ENCODE results near the gene URB1.

Gene URB1

DNA sequence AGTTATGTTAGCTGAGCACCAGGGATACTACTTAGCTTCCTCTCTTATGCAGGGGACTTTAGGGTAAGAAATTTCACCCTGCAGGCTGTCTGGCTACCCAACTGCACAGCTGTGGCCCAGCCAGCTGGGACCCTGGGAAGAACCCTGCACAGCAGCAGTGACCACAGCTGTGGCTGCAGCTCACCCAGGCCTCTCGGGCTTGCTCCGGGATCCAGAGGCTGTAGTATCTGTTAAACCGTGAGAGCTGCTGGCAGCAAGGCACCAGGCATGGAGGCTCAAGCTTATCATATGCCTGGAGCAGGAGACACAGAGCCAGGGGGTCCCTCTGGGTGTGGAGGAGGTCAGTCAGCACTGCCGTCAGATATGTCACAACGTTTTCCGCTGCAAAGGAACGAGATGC is 40.3 kb downstream of the URB1 start:
- Histone ChIP-seq H3K36me3 (ENCODE audit: low read length) (peaks cover 5% of the 10 kb centered on the region; the same call in 1 of the 2 replicates), H3K9ac (ENCODE audit: low read length) (no peak overlapping the region), H2AFZ (ENCODE audit: low read depth, low read length, severe bottlenecking) (no peak overlapping the region), H3K9me3 (ENCODE audit: insufficient read depth, low read length) (no peaks in the 10 kb centered on the region), H3K9me2 (replicated peaks; ENCODE audit: insufficient read depth, low read length) (no peaks in the 10 kb centered on the region), H3K27ac (ENCODE audit: low read depth, low read length) (no peak overlapping the region), H4K20me1 (ENCODE audit: low read depth, low read length) (no peaks in the 10 kb centered on the region), H3F3A (ENCODE audit: insufficient read depth) (no peaks in the 10 kb centered on the region), H3K4me3 (ENCODE audit: insufficient read depth, low read length, poor library complexity, severe bottlenecking) (no peak overlapping the region), H3K27me3 (ENCODE audit: low read length) (no peaks in the 10 kb centered on the region), H3K4me2 (ENCODE audit: low read depth, low read length, poor library complexity, severe bottlenecking) (no peak overlapping the region), H3K79me2 (ENCODE audit: insufficient read depth, low read length) (no peaks in the 10 kb centered on the region)
- TF ChIP-seq, protein P1, sequence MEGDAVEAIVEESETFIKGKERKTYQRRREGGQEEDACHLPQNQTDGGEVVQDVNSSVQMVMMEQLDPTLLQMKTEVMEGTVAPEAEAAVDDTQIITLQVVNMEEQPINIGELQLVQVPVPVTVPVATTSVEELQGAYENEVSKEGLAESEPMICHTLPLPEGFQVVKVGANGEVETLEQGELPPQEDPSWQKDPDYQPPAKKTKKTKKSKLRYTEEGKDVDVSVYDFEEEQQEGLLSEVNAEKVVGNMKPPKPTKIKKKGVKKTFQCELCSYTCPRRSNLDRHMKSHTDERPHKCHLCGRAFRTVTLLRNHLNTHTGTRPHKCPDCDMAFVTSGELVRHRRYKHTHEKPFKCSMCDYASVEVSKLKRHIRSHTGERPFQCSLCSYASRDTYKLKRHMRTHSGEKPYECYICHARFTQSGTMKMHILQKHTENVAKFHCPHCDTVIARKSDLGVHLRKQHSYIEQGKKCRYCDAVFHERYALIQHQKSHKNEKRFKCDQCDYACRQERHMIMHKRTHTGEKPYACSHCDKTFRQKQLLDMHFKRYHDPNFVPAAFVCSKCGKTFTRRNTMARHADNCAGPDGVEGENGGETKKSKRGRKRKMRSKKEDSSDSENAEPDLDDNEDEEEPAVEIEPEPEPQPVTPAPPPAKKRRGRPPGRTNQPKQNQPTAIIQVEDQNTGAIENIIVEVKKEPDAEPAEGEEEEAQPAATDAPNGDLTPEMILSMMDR (IDR thresholded peaks at IDR 0.05; ENCODE audit: insufficient read depth, low read length, poor library complexity, severe bottlenecking) = no peak
- TF ChIP-seq EZH2phosphoT487 (conservative IDR thresholded peaks at IDR 0.05; ENCODE audit: low read length) = no peak

DNA sequence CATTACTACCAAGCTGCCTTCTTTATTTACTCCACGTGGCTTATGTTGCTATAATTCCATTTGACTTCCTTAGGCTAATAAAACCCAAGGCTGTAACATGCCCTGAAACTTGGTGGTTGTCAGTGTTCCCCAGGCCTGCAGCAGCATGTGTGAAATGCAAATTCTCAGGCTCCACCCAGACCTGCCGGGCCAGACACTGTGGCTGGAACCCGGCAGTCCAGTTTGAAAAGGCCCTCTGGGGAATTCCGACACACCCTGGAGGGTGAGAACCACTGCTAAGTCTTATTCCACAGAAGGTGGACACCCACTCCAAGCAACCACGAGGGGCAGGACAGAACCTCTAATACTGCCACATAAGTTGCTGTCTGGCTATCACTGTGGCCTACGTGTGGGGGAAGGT is 41.4 kb downstream of the URB1 start:
- Histone ChIP-seq H3K36me3 (ENCODE audit: low read length) (peaks cover 5% of the 10 kb centered on the region; the same call in 1 of the 2 replicates), H3K4me2 (ENCODE audit: low read depth, low read length, poor library complexity, severe bottlenecking) (no peak overlapping the region), H2AFZ (ENCODE audit: low read depth, low read length, severe bottlenecking) (no peak overlapping the region), H3K27ac (ENCODE audit: low read depth, low read length) (no peak overlapping the region), H3K4me3 (ENCODE audit: insufficient read depth, low read length, poor library complexity, severe bottlenecking) (no peak overlapping the region), H3K9me3 (ENCODE audit: insufficient read depth, low read length) (no peaks in the 10 kb centered on the region), H3K9me2 (replicated peaks; ENCODE audit: insufficient read depth, low read length) (no peaks in the 10 kb centered on the region), H3F3A (ENCODE audit: insufficient read depth) (no peaks in the 10 kb centered on the region), H3K27me3 (ENCODE audit: low read length) (no peaks in the 10 kb centered on the region), H3K79me2 (ENCODE audit: insufficient read depth, low read length) (no peaks in the 10 kb centered on the region), H4K20me1 (ENCODE audit: low read depth, low read length) (no peaks in the 10 kb centered on the region), H3K9ac (ENCODE audit: low read length) (no peak overlapping the region)
- TF ChIP-seq EZH2phosphoT487 (conservative IDR thresholded peaks at IDR 0.05; ENCODE audit: low read length) = no peak
- TF ChIP-seq, protein P1 (IDR thresholded peaks at IDR 0.05; ENCODE audit: insufficient read depth, low read length, poor library complexity, severe bottlenecking) = no peak

DNA sequence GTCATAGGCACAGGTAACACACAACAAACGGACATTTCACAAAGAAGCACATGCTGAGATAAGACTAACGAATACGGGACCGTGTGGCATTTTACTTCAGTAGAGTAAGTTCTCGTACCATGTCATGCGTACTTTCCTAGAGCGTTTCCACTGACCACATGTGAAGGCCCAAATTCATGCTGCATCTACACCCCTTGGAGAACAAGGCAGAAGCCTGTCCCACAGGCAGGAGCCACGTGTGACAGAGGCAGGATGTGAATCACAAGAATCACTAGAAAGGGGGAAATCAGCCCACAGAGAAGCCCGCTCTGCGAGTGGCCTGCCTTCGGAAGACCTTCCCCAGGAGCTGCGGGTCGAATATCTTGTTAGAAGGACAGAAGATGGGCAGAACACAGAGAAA is 41.8 kb downstream of the URB1 start:
- H3F3A ChIP-seq (ENCODE audit: insufficient read depth) = no peaks in the 10 kb centered on the region
- H3K9me3 ChIP-seq (ENCODE audit: insufficient read depth, low read length) = no peaks in the 10 kb centered on the region
- TF ChIP-seq EZH2phosphoT487 (conservative IDR thresholded peaks at IDR 0.05; ENCODE audit: low read length) = no peak
- TF ChIP-seq, protein P1 (IDR thresholded peaks at IDR 0.05; ENCODE audit: insufficient read depth, low read length, poor library complexity, severe bottlenecking) = no peak
- no peaks in the 10 kb centered on the region for H3K27me3 ChIP-seq (ENCODE audit: low read length)
- H3K9me2 ChIP-seq (replicated peaks; ENCODE audit: insufficient read depth, low read length) = no peaks in the 10 kb centered on the region
- H3K4me3 ChIP-seq (ENCODE audit: insufficient read depth, low read length, poor library complexity, severe bottlenecking) = no peak overlapping the region
- H3K4me2 ChIP-seq (ENCODE audit: low read depth, low read length, poor library complexity, severe bottlenecking) = no peak overlapping the region
- no peak overlapping the region for H2AFZ ChIP-seq (ENCODE audit: low read depth, low read length, severe bottlenecking)
- H3K27ac ChIP-seq (ENCODE audit: low read depth, low read length) = no peak overlapping the region
- no peak overlapping the region for H3K9ac ChIP-seq (ENCODE audit: low read length)
- H3K79me2 ChIP-seq (ENCODE audit: insufficient read depth, low read length) = no peaks in the 10 kb centered on the region
- no peaks in the 10 kb centered on the region for H4K20me1 ChIP-seq (ENCODE audit: low read depth, low read length)
- peaks cover 7% of the 10 kb centered on the region; the same call in 1 of the 2 replicates for H3K36me3 ChIP-seq (ENCODE audit: low read length)
